Measurements from ENCODE around the gene UEVLD.
A peak's percentile ranks its signal among the peaks of the same experiment; 100 is the strongest.

The UEVLD gene

DNA sequence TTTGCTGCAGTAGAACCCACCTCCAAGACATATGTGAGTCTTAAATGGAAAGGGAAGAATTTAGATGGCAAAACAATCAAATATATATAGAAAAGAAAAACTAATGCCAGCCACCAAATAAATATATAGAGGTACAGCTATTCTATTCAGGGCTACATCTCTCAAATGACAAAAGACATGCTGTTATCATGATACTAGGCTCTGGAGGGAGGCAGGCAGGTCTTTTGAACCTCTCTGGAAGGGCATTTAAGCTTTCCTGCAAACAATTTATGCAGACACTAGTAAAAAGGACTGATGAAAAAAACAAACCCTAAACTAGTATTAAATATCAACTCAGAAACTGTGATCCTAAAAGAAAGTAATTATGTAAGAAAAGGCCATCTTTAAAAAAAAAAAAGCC, 24.4 kb downstream of the UEVLD start:
- ChIA-PET CTCF (interaction anchor here (0.6 kb wide), 1 partner anchor 251 kb away, joined by 3 read pairs; no protein-coding TSS in a partner anchor), POLR2A (ENCODE audit: low non-redundant PET) (no interaction called here)
- no peak overlapping the region for H3K27ac ChIP-seq
- no peak for DNase-seq (ENCODE audit: low spot score)
- TF ChIP-seq, protein P1, sequence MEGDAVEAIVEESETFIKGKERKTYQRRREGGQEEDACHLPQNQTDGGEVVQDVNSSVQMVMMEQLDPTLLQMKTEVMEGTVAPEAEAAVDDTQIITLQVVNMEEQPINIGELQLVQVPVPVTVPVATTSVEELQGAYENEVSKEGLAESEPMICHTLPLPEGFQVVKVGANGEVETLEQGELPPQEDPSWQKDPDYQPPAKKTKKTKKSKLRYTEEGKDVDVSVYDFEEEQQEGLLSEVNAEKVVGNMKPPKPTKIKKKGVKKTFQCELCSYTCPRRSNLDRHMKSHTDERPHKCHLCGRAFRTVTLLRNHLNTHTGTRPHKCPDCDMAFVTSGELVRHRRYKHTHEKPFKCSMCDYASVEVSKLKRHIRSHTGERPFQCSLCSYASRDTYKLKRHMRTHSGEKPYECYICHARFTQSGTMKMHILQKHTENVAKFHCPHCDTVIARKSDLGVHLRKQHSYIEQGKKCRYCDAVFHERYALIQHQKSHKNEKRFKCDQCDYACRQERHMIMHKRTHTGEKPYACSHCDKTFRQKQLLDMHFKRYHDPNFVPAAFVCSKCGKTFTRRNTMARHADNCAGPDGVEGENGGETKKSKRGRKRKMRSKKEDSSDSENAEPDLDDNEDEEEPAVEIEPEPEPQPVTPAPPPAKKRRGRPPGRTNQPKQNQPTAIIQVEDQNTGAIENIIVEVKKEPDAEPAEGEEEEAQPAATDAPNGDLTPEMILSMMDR (conservative IDR thresholded peaks at IDR 0.05; ENCODE audit: low read depth): no peak

- POLR2A ChIA-PET (ENCODE audit: low non-redundant PET): no interaction called here
- H3K27ac ChIP-seq: peak overlapping the region; percentile 19; the same call in 1 of the 2 replicates
- no peak for DNase-seq (ENCODE audit: low spot score)
- TF ChIP-seq, protein P1 (conservative IDR thresholded peaks at IDR 0.05; ENCODE audit: low read depth): no peak
- CTCF ChIA-PET: no interaction called here
Observed at GRCh38 chr11:18563090-18563730, 25.3 kb downstream of the UEVLD start.

GRCh38 chr11:18548001-18548400, 40.5 kb downstream of the UEVLD start:
- CTCF ChIA-PET: no interaction called here
- no peak overlapping the region for H3K27ac ChIP-seq
- TF ChIP-seq, protein P1 (conservative IDR thresholded peaks at IDR 0.05; ENCODE audit: low read depth): no peak
- DNase-seq (ENCODE audit: low spot score): no peak
- POLR2A ChIA-PET (ENCODE audit: low non-redundant PET): no interaction called here

DNA sequence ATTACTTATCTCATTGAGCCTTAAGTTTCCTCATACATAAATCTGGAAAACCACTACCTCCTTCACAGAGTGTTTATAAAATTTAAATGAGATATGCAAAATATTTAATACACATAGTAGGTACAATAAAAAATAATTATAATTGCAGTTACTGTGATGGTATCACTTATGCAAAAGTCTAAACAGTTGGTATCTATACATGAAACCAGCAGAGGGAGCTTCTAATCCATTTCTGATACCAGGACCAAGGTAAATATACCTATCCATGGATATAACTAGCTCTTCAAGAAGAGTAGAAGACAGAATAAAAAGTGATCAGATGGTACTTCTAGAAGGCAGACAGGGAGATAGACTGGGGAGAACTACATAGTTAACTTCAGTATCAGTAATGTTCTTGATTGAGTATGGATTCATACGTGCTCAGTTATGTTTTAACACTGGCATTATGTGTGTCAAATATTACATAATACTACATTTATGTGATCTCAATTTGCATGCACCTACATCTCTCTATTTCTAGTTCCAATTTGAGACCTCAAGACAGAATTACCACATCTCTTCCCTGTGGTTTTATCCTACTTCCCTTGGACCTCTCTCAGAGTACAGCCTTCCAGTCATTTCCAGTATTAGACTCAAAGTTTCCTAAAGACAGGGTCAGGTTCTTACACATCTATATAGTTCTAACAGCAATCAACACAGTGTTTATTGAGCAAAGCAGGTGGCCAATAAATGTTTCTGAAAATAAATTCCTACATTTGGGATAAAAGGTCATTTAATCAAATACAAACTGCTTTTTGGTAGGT, 48.1 kb downstream of the UEVLD start:
- ChIA-PET POLR2A (ENCODE audit: low non-redundant PET) (no interaction called here), CTCF (interaction anchor here (0.6 to 1.4 kb wide), 11 partner anchors 9 to 262 kb away, joined by 3 to 6 read pairs (median 3); partner anchors contain the start of gene UEVLD)
- peak; percentile 40 for DNase-seq (ENCODE audit: low spot score)
- TF ChIP-seq, protein P1 (conservative IDR thresholded peaks at IDR 0.05; ENCODE audit: low read depth): peak; percentile 45
- no peak overlapping the region for H3K27ac ChIP-seq

DNA sequence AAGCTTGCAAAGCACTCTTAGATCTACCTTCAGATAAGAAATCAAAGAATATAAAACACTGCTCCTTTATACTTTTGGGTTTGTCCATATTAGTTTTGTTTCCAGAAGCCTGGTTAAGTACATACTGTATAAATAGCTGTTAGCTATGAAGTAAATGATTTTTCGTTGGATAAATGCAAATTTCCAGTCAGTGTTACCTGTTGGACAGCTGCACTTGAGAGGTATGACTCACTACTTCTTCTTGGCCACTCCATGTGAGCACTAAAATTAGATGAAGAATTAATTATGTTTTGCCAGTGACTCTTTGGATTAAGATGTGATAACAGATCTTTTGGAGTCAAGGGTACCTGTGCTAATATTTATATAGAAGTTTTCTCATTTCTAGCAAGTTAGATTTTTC, 52.3 kb downstream of the UEVLD start:
- ChIA-PET CTCF (no interaction called here), POLR2A (ENCODE audit: low non-redundant PET) (no interaction called here)
- H3K27ac ChIP-seq: no peak overlapping the region
- TF ChIP-seq, protein P1 (conservative IDR thresholded peaks at IDR 0.05; ENCODE audit: low read depth): no peak
- DNase-seq (ENCODE audit: low spot score): no peak

GRCh38 chr11:18534245-18534644, 54.3 kb downstream of the UEVLD start:
- TF ChIP-seq, protein P1 (conservative IDR thresholded peaks at IDR 0.05; ENCODE audit: low read depth): no peak
- POLR2A ChIA-PET (ENCODE audit: low non-redundant PET): no interaction called here
- CTCF ChIA-PET: no interaction called here
- no peak for DNase-seq (ENCODE audit: low spot score)
- H3K27ac ChIP-seq: no peak overlapping the region
